H4 (cell line): ENCODE data around the gene MARK4. TPM values are rescaled to one million over a fixed set of nuclear protein-coding genes. Genes with fewer than 3 reads are reported as not detected.

Experiments used
- DNase-seq: peaks from one replicate; pipeline ENCODE4 v3.0.0-alpha.2; 2015; ENCODE audit warnings: low spot score
- total RNA-seq: library from RNA; depleted of rRNA; stranded (reverse); fragments of >200 nt; shearing (Covaris generic); gene quantifications from 2 replicates; pipeline ENCODE4 v1.2.3, GENCODE V29; 2014

MARK4 gene
- total RNA-seq, 1 experiment from 2014 or later = 5.0 TPM

DNA sequence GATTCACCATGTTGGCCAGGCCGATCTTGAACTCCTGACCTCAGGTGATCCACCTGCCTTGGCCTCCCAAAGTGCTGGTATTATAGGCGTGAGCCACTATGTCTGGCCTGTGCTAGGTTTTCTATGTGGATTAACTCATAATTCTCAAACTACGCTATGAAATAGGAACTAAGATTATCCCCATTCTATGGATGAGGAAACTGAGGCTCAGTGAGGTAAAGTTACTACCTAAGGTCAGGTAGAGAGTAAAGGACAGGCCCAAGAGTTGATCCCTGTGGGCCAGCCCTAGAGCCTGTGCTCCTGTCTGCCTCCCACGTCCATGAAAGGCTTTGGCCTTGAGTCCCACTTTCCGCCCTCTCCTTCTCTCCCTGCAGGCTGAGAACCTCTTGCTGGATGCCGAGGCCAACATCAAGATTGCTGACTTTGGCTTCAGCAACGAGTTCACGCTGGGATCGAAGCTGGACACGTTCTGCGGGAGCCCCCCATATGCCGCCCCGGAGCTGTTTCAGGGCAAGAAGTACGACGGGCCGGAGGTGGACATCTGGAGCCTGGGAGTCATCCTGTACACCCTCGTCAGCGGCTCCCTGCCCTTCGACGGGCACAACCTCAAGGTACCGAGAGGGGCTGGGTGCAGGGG, 20.1 kb downstream of the MARK4 start:
- no peak for DNase-seq

DNA sequence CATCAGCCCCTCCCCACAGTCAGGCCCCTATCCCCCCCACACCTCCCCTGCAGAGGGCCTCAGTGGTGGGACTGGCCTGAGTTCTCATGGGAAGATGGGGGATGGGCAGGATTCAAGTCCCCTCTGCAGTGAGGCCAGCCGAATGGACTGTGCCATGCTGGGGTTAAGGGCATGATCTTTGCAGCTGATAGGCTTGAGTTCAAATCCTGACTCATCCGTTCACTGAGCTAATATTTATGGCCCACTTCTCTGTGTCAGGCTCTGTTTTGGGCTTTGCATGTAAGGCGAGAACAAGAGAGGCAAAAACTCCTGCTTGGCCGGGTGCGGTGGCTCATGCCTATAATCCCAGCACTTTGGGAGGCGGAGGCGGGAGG, 20.7 kb downstream of the MARK4 start:
- DNase-seq = no peak

DNA sequence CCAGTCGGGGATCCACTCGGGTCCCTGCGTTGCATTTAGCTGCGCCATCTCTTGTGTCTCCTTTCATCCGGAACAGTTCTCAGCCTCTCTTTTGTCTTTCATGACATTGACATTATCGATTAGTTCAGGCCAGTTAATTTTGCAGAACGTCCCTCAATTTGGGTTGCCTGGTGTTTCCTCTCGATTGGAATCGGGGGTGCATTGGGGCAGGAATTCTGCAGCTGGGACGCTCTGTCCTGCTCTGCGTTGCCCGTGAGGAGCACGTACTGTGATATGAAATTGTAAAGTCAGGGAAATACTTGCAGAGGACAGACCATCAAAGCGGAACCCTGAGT, 22.4 kb downstream of the MARK4 start:
- no peak for DNase-seq

DNA sequence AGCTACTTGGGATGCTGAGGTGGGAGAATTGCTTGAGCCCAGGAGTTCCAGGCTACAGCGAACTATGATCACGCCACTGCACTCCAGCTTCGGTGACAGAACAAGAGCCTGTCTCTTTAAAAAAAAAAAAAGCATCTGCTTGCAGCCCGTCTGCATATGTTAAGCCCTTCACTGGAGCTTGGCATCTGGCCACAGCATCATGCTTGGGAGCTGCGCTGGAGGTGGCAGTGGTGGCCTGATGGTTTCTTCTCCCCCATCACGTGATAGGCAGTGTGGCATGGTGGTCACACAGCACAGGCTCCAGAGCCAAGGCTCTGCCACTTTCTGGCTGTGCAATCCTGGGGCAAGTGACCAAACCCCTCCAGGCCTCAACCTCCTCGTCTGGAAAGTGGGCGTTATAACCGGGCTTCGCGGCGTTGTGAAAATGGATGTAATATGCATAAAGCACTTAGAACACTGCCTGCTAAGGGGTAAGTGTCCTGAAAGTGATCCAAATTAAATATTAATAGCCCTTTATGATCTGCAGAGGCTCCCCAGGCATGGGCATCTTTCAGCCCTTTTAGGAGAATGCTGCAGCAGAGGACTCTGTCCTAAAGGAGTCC, 24.4 kb downstream of the MARK4 start:
- DNase-seq = no peak

DNA sequence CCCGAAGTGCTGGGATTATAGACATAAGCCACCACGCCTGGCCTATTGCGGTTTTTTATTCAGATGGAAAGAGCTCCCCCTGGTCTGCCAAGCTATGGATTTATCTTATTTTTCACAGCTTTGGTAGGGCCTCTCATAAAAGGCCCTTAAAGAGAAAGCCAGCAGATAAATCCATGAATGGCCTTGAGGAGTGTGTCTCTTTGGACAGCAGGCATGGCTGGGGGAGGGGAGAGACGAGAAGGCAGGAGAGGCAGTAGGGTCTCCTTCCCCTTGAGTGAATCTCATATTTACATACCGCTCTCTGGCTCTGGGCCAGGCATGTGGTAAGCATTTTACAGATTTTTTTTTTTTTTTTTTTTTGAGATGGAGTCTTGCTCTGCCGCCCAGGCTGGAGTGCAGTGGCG, 25.2 kb downstream of the MARK4 start:
- DNase-seq = no peak

DNA sequence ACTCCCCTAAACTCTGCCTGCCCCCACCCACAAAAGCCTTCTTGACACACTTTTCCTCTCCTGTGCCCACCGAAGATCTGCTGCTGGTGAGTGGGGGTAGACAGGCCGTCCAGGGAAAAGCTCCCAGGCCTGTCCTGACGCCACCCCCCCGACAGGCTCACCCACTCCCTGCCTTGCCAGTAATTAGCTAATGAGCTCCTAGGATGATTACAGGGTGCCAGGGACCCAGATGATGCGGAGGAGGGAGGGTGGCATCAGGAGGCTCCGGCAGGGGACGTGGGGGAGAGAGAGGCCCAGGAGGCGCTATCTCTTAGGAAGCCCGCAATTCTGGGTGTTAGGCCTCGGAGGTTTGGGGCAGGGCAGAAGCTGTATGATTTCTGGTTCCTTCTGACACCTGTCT, 27.0 kb downstream of the MARK4 start:
- DNase-seq = no peak

DNA sequence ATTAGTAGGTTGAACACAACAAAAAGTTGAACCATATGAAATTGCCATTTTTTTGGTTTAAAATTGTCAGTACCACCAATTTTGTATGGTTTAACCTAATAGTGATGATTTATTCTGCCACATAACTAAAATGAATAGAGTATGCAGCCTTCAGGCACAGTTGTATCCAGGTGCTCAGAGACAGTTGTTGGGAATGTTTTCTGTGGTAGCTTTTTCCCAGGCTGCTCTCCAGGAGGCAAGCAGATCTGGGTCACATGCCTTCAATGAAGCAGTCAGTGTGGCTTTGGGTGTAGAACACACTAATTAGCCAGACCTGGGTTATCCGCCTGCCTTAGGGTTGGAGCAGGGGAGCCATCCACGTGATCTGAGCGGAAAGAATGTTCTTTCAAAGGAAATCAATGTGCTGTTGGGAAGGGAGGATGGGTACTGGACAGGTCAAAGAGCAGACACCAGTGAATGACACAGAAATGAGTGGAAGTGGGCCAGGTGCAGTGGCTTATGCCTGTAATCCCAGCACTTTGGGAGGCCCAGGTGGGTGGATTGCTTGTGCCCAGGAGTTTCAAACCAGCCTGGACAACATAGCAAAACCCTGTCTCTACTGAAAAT, 28.6 kb downstream of the MARK4 start:
- DNase-seq = no peak

DNA sequence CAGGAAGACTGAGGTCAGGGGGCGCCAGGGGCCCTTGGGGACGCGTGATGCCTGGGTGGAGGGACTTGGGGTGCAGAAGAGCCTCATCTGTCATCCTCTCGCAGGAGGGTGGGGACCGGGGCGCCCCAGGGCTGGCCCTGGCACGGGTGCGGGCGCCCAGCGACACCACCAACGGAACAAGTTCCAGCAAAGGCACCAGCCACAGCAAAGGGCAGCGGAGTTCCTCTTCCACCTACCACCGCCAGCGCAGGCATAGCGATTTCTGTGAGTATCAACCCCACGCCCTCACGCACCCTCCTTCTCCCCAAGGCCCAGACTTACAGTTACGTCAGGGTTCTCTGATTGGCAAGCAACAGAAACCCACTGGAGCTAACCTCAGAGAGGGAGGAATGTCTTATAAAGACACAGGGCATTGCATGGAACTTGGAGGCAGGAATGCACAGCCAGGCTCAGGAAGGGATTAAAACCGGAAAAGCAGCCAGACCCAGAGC, 29.4 kb downstream of the MARK4 start:
- no peak for DNase-seq

DNA sequence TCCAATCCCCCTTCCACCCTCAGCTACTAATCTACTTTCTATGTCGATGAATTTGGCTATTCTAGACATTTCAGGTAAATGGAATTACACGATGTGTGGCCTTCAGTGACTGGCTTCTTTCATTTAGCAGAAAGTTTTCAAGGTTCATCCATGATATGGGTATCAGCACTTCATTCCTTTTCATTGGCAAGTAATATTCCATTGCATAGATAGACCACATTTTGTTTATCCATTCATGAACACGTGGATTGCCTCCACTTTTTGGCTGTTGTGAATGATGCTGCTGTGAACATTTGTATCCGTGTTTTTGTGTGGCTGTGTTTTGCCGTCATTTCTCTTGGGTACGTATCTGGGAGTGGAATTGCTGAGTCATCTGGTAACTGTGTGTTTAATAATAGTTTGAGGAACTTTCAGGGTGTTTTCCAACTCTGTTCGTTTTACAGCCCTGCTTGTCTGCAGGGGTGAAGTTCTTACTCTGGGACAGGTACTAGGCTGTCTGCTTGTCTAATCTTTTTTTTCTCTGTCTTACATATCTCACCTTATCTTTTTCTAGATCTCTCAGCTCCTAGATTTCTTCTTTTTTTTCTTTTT, 32.5 kb downstream of the MARK4 start:
- no peak for DNase-seq

DNA sequence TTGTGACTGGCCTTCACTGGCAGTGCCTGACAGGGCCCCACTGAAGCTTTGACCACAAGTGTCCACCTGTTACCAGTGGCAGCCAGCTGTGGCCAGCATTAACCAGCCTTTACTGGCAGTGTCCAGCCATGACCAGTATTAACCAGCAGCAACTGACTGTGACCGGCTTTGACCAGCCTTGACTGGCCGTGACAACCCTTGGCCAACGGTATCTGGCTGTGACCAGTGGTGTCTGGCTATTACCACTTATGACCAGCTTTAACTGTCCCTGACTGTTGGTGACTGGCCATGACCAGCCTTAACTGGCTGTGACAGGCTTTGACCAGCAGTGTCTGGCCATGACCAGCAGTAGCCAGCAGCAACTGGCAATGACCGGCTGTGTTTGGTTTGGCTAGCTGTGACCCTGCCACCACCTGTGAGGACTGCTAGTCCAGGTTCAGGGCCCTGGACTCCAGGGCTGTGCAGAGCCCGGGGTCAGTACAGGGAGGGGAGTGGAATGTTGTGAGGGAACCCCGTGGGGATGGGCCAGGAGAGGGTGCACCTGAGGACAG, 39.4 kb downstream of the MARK4 start:
- DNase-seq = no peak

DNA sequence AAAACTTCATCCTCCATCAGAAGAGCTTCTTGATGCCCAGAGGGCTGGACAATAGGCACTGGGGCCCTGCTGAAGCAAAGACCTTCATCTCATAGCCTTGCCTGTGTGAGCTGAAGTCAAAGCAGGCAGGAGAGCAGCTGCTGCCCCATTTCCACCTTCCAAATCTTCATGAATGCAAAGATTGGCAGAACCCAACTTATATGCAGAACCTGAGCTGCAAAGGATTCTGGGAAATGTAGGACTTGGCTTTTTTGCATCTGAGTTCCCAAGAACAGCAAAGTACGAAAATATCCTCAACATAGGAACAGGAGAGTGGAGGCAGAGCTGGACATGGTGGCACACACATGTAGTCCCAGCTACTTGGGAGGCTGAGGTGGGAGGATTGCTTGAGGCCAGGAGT, 40.8 kb downstream of the MARK4 start:
- no peak for DNase-seq

DNA sequence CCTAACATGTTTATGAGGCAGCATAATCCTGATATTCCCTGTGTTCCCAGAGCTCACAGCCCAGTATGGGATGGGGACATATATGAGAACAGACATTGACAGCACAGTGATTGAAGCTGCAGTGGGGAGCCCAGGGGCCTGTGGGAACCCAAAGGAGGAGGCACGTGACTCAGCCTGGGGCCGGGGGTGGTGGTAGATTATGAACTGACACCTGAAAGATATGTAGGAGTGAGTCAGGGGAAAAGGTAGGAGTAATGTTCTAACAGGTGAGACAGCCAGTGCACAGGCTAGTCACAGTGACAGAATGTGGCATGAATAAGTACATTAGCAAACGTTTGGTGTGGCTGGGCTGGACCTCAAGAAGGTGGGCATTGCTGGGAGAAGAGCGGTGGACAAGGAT, 42.6 kb downstream of the MARK4 start:
- no peak for DNase-seq

DNA sequence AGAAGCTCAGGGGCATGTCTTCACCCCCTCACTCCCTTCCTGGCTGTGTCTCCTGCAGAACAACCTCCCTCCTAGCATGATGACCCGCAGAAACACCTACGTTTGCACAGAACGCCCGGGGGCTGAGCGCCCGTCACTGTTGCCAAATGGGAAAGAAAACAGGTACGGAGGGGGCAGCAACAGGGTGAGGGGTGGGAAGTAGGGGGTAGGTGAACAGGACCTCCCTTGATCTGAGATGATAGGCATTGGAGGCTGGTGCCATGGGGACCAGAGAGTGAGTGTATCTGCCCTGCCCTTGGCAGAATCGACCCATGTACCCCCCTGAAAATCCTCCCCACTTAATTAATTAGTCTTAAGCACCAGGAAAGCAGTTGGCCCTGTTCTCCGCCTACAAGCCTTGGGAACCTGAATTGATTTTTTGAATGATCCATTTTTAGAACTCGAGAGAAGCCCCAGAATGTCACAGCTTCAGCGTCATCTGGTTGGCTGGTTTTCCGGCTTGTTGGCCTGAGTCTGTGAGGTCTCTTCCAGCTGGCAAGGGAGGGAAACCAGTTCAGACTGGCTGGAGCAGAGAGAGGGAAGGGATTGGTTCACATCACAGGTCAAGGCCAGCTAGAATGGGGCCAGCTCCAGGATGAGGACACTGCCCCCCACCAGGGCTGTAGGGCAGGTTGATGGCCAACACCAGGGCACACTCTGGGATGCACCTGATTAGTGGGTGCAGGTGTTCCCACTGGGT, 43.4 kb downstream of the MARK4 start:
- DNase-seq = no peak

DNA sequence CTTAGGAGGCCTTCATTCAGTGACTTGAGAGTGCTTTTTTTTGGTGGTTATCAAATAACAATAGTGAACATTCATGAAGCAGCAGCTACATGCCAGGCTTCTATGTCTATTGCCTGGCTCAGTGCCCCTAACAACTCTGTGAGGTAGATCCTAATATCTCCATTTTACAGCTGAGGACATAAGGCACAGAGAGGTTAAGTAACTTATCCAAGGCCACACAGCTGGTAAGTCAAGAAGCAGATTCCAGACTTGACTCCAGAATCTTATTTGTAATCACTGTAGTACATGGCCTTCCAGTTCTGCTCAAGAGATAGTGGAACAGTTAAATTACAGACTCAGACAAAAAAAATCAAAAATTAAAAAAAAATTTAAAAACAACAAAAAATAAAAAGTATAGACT, 44.8 kb downstream of the MARK4 start:
- DNase-seq = no peak

DNA sequence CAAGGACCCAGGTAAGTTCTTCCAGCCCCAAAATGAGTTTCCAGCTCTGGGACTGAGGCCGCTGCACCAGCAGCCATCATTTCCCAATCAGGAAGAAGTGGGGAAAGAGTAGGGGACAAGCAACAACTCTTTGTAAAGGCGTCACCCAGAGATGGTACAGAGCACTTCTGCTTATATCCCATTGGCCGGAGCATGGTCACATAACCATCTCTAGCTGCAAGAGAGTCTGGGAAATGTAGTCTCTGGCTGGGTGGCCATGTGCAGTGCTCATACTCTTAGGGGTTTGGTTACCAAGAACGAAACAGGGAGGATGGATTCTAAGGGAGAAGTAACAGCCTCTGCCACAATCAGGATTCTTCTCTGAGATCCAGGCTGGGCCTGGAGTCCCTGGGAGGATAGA, 45.3 kb downstream of the MARK4 start:
- no peak for DNase-seq

DNA sequence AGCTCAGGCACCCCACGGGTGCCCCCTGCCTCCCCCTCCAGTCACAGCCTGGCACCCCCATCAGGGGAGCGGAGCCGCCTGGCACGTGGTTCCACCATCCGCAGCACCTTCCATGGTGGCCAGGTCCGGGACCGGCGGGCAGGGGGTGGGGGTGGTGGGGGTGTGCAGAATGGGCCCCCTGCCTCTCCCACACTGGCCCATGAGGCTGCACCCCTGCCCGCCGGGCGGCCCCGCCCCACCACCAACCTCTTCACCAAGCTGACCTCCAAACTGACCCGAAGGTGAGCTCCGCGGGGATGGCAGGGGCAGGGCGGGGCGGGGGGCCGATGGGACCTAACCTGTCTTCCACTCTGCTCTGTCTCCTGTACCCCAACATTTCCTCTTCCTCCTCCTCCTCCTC, 46.6 kb downstream of the MARK4 start:
- DNase-seq = no peak

DNA sequence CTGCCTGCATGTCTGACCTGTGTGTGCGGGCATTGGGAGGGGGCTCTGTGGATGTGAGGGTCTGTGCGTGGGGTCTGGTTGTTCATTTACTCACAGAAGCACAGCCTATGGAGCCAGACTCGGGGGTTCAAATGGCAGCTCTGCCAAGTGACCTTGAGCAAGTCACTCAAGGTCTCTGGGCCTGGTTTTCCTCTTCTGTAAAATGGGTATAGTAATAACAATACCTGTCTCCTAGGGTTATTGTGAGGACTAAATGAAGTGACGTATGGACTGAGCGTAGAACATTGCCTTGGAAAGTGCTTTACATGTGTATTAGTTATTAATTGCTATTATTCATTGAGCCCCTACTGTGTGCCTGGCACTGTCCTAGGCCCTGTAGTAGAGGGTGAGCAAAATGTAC, 47.2 kb downstream of the MARK4 start:
- DNase-seq = no peak

DNA sequence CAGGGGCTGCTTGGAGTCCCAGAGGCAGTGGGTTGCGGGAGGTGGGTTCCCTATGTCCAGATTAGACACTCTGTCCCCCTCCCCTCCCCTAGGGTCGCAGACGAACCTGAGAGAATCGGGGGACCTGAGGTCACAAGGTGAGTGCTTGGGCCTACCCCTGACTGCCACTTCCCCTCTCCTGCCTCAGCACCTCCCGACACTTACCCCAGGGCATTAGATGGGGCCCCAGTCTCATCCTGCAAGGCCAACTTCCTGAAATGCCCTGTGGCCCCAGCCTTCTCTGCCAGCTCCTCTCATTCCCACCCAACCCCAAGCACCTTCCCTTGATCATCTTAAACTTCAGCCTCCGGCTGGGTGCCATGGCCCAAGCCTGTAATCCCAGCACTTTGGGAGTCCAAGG, 48.6 kb downstream of the MARK4 start:
- no peak for DNase-seq

DNA sequence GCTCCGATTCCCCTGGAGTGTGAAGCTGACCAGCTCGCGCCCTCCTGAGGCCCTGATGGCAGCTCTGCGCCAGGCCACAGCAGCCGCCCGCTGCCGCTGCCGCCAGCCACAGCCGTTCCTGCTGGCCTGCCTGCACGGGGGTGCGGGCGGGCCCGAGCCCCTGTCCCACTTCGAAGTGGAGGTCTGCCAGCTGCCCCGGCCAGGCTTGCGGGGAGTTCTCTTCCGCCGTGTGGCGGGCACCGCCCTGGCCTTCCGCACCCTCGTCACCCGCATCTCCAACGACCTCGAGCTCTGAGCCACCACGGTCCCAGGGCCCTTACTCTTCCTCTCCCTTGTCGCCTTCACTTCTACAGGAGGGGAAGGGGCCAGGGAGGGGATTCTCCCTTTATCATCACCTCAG, 51.3 kb downstream of the MARK4 start:
- DNase-seq = no peak

DNA sequence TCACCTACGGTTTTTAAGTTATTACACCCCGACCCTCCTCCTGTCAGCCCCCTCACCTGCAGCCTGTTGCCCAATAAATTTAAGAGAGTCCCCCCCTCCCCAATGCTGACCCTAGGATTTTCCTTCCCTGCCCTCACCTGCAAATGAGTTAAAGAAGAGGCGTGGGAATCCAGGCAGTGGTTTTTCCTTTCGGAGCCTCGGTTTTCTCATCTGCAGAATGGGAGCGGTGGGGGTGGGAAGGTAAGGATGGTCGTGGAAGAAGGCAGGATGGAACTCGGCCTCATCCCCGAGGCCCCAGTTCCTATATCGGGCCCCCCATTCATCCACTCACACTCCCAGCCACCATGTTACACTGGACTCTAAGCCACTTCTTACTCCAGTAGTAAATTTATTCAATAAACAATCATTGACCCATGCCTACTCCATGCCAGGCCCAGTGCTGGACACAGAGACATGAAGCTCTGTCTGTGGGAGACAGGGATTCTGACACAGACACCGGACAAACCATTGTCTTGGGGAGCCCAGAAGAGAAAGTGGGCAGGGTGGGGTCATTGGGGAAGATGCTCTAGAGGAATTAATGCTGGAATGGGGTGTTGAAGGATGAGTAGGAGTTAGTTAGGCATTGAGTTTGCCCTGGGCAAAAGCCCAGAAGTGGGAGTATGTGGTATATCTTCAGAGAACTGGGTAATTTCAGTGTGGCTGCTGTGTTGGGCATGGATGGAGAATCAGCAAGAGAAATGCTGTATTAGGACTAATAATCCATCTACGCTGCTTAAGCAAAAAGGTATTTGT, 52.4 kb downstream of the MARK4 start:
- DNase-seq = no peak

DNA sequence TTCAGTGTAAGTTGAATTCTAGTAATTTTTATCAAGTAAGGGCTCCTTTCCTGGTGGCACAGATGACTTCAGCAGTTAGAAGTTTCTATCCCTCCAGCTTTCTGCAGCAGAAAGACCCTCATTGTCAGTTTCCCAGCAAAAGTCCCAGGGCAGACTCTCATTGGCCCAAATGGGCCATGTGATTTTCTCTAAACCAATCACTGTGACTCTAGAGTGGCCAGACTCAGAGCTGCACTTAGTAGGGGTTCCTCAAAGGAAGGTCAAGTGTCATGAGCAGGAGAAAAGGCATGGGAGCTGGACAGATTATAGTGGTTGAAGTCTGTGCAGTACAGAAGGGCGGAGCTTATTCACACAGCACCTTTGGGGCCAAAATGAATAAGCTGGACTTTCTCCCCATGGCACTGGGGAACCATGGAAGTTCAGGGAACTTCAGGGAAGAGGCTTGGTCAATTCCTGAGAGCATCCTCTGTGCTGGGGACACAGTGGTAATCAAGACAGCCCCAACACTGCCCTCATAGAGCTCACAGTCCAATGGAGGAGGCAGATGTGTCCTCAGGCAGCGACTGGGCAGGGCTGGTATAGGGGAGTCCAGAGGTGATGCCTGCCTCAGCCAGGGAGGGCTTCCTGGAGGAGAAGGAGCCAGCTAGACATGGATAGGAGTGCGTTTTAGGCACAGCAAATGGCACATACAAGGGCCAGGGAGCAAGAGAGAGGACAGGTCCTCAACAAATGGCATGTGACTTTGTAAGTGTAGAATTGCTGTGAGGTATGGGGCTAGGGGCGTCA, 53.3 kb downstream of the MARK4 start:
- no peak for DNase-seq
